K562 (cell line): ENCODE measurements around the gene LHX3. TPM values are rescaled to one million over a fixed set of nuclear protein-coding genes. Genes with fewer than 3 reads are reported as not detected.

Source experiments
- CEBPB ChIP-seq: fragments of 450-650 bp; IDR thresholded peaks from 2 replicates; pipeline ENCODE4 v1.6.1; 2016; ENCODE audit warnings: missing genetic modification characterization, missing compliant biosample characterization
- E2F3 ChIP-seq: fragments of 250-450 bp; sonication (Bioruptor Pico); IDR thresholded peaks from 2 replicates; pipeline ENCODE4 v1.4.0; 2020; ENCODE audit warnings: mild to moderate bottlenecking
- EHMT2 ChIP-seq: fragments of 450-650 bp; IDR thresholded peaks from 2 replicates; pipeline ENCODE4 v1.6.1; 2018; ENCODE audit warnings: antibody characterized with exemption
- FOXP1 ChIP-seq: sonication (generic); formaldehyde crosslinking; IDR thresholded peaks from 2 replicates; pipeline ENCODE4 v1.8.0; 2022; ENCODE audit warnings: mild to moderate bottlenecking, missing genetic modification reagents
- HMBOX1 ChIP-seq: sonication (generic); IDR thresholded peaks from 2 replicates; pipeline ENCODE4 v1.6.1; 2016
- MTA1 ChIP-seq: fragments of 450-650 bp; IDR thresholded peaks from 2 replicates; pipeline ENCODE4 v1.6.1; 2017; ENCODE audit warnings: borderline replicate concordance
- NR2C2 ChIP-seq, 2 experiments: fragments of 200-800 bp in 1 of 2; sonication (Bioruptor generic) in 1 of 2; sonication (generic) in 1 of 2; formaldehyde crosslinking in 1 of 2; IDR thresholded peaks; 2 replicates each; pipeline versions ENCODE4 v1.6.1 to v1.8.0; 2016 to 2022; ENCODE audit warnings: mild to moderate bottlenecking in 1 of 2, missing compliant biosample characterization in 1 of 2, missing genetic modification characterization in 1 of 2, missing genetic modification reagents in 1 of 2
- PML ChIP-seq: IDR thresholded peaks from 2 replicates; pipeline ENCODE4 v1.6.1; 2012; ENCODE audit warnings: low read length, inconsistent platforms
- YY1 ChIP-seq, 3 experiments: IDR thresholded peaks; 2 replicates each; pipeline ENCODE4 v1.6.1; 2011; ENCODE audit warnings: low read length in 2 of 3, mild to moderate bottlenecking in 2 of 3, moderate library complexity in 2 of 3, borderline replicate concordance in 1 of 3, control low read depth in 1 of 3, low read depth in 1 of 3; ENCODE audit not compliant: insufficient read depth in 3 of 3, insufficient replicate concordance in 2 of 3, control insufficient read depth in 1 of 3, insufficient read length in 1 of 3; ENCODE audit errors: extremely low read depth in 1 of 3
- ZBTB7A ChIP-seq: IDR thresholded peaks from 2 replicates; pipeline ENCODE4 v1.6.1; 2011; ENCODE audit warnings: low read depth, mild to moderate bottlenecking, low read length, moderate library complexity, borderline replicate concordance; ENCODE audit not compliant: control insufficient read depth
- ZBTB9 ChIP-seq: fragments of 450-650 bp; formaldehyde crosslinking; IDR thresholded peaks from 2 replicates; pipeline ENCODE4 v1.4.0; 2020; ENCODE audit warnings: mild to moderate bottlenecking, moderate library complexity
- ZNF511 ChIP-seq: sonication (generic); formaldehyde crosslinking; IDR thresholded peaks from 2 replicates; pipeline ENCODE4 v1.8.0; 2022; ENCODE audit warnings: mild to moderate bottlenecking, missing genetic modification reagents
- ZNF695 ChIP-seq: fragments of 450-650 bp; formaldehyde crosslinking; IDR thresholded peaks from 2 replicates; pipeline ENCODE4 v1.4.0; 2020; ENCODE audit warnings: mild to moderate bottlenecking, moderate library complexity
- polyA plus RNA-seq, 8 experiments: library from polyadenylated mRNA; depleted of rRNA in 4 of 8; stranded (reverse) in 5 of 8; unstranded in 3 of 8; fragments of >200 nt; fragmentation: Nextera tagmentation in 2 of 8; fragmentation: Illumina TruSeq in 1 of 8; extraction: Ambion mirVana in 2 of 8; extraction: Trizol in 1 of 8; gene quantifications; 2 replicates each; pipeline versions ENCODE4 v1.2.1 to v1.2.3, GENCODE V29; 2011 to 2014; ENCODE audit warnings: inconsistent platforms in 1 of 8, missing spikeins in 1 of 8
- total RNA-seq, 7 experiments: library from RNA; depleted of rRNA in 6 of 7; stranded (reverse); fragments of >200 nt in 6 of 7; fragmentation: Illumina TruSeq in 2 of 7; extraction: Trizol in 2 of 7; gene quantifications; 2 replicates each; pipeline versions ENCODE4 v1.2.1 to v1.2.3, GENCODE V29; 2011 to 2021; ENCODE audit warnings: low replicate concordance in 1 of 7
- TF ChIP-seq, protein P1 (sequence below), 2 experiments: fragments of 450-650 bp; formaldehyde crosslinking in 1 of 2; IDR thresholded peaks; 2 replicates each; pipeline versions ENCODE4 v1.4.0 to v1.6.1; 2014 to 2020; ENCODE audit warnings: mild to moderate bottlenecking in 2 of 2, borderline replicate concordance in 1 of 2, low read depth in 1 of 2

LHX3 gene
- total and polyA plus RNA-seq, 9 of the 15 experiments (the other 6 are each of a cell fraction or from before 2014, with no cell fraction given), result 0.09 TPM; not detected in 8

DNA sequence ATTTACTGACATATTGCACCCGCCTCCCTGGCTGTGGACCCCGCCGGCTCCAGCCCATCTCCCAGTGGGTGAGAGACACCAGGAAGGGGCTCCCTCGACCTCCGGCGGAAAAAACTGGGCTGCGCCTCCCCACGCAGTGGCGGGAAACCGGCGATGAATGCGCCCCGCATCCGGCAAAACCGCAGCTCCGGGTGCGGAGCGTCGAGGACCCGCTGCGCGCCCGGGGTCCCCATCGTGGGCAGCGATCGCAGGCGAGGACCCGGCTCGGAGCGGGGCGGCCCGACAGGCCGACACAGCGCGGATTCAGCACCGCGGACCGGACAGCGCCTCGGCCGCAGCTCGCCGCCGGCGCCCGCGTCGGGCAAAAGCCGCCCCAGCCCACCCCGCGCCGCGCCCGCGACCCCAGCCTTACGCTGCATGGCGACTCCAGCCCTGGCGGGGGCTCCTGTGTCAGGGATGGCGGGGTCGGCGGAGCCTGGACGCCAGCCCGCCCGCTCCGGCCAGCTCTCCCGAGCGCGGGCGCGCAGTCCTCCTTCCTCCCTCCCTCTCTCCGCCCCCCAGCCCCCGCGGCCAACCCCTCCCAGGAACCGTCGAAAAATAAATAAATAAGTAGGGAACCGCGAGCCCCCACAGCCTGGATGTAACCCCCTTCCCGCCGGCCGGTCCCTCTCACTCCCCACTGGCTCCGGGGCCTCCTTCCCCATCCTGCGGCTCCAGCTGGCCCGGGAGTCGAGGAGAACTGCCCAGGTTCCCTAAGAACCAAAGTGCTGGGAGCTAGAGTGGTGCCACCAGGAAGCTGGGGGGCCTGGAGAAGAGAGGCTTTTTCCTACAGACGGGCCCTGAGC is 3.1 kb downstream of the LHX3 start (continued):
- TF ChIP-seq ZBTB7A (peak; percentile 93; the same call in 1 of the 2 replicates), CEBPB (tag) (no peak), E2F3 (CRISPR knock-in tag) (no peak), YY1 (IDR thresholded peaks at IDR 0.05; ENCODE audit: borderline replicate concordance in 1 of 3, control insufficient read depth in 1 of 3, extremely low read depth in 1 of 3, insufficient read depth in 3 of 3, insufficient read length in 1 of 3, insufficient replicate concordance in 2 of 3, low read depth in 1 of 3, low read length in 2 of 3) (peak in 1 of 3 experiments; percentile 12), ZNF511 (CRISPR knock-in tag) (0 out of 2 replicates have a peak, but pooled peaks have one; percentile 61), HMBOX1 (no peak), ZNF695 (CRISPR knock-in tag) (no peak), ZBTB9 (CRISPR knock-in tag) (no peak), PML (no peak), EHMT2 (peak; percentile 35; the same call in 1 of the 2 replicates), FOXP1 (peak; percentile 33; the same call in 1 of the 2 replicates), MTA1 (no peak), NR2C2 (CRISPR knock-in tag; IDR thresholded peaks at IDR 0.05) (peak; percentile 57; the same call in 1 of the 2 replicates), NR2C2 (tag; IDR thresholded peaks at IDR 0.05) (no peak)
- TF ChIP-seq, protein P1, sequence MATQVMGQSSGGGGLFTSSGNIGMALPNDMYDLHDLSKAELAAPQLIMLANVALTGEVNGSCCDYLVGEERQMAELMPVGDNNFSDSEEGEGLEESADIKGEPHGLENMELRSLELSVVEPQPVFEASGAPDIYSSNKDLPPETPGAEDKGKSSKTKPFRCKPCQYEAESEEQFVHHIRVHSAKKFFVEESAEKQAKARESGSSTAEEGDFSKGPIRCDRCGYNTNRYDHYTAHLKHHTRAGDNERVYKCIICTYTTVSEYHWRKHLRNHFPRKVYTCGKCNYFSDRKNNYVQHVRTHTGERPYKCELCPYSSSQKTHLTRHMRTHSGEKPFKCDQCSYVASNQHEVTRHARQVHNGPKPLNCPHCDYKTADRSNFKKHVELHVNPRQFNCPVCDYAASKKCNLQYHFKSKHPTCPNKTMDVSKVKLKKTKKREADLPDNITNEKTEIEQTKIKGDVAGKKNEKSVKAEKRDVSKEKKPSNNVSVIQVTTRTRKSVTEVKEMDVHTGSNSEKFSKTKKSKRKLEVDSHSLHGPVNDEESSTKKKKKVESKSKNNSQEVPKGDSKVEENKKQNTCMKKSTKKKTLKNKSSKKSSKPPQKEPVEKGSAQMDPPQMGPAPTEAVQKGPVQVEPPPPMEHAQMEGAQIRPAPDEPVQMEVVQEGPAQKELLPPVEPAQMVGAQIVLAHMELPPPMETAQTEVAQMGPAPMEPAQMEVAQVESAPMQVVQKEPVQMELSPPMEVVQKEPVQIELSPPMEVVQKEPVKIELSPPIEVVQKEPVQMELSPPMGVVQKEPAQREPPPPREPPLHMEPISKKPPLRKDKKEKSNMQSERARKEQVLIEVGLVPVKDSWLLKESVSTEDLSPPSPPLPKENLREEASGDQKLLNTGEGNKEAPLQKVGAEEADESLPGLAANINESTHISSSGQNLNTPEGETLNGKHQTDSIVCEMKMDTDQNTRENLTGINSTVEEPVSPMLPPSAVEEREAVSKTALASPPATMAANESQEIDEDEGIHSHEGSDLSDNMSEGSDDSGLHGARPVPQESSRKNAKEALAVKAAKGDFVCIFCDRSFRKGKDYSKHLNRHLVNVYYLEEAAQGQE (IDR thresholded peaks at IDR 0.05; ENCODE audit: borderline replicate concordance), result peak; percentile 99
- TF ChIP-seq, protein P1 (CRISPR knock-in tag; IDR thresholded peaks at IDR 0.05; ENCODE audit: low read depth), result peak; percentile 99
